Transverse colon (tissue), 4 donors: ENCODE results near the gene OR7G1. TPM values are rescaled to one million over a fixed set of nuclear protein-coding genes. Genes with fewer than 3 reads are reported as not detected.

Experiments
- DNase-seq: peaks from one replicate; pipeline ENCODE4 v3.0.0-alpha.2; 2019
- H3K27ac ChIP-seq, 4 donors: fragments of 200-600 bp; sonication (generic); 2 replicates each; pipeline ENCODE4 v1.5.1; 2016 to 2018; ENCODE audit warnings: inconsistent platforms in 4 of 4
- H3K27me3 ChIP-seq: fragments of 200-600 bp; sonication (generic); 2 replicates; pipeline ENCODE4 v1.5.1; 2017; ENCODE audit warnings: inconsistent platforms
- H3K36me3 ChIP-seq, 4 donors: fragments of 200-600 bp; sonication (generic); 2 replicates each; pipeline ENCODE4 v1.5.1; 2017 to 2019; ENCODE audit warnings: inconsistent platforms in 4 of 4
- H3K4me1 ChIP-seq, 4 donors: fragments of 200-600 bp; sonication (generic); 2 replicates each; pipeline ENCODE4 v1.5.1; 2017 to 2020; ENCODE audit warnings: inconsistent platforms in 4 of 4
- H3K4me3 ChIP-seq, 4 donors: fragments of 200-600 bp; sonication (generic); 1 replicate in 1 of 4; 2 replicates in 3 of 4; pipeline versions ENCODE4 v1.5.1 to v1.6.1; 2017 to 2019; ENCODE audit warnings: inconsistent platforms in 4 of 4
- H3K9me3 ChIP-seq, 2 donors: fragments of 200-600 bp; sonication (generic); 2 replicates each; pipeline ENCODE4 v1.5.1; 2017 to 2019; ENCODE audit warnings: inconsistent platforms in 2 of 2
- CTCF ChIP-seq, 5 experiments: fragments of 200-600 bp in 3 of 5; fragments of 450-650 bp in 2 of 5; sonication (generic) in 3 of 5; IDR thresholded peaks; 1 replicate in 2 of 5; 2 replicates in 3 of 5; pipeline ENCODE4 v1.5.1; 2016 to 2017; ENCODE audit warnings: antibody characterized with exemption in 5 of 5, inconsistent platforms in 3 of 5, mild to moderate bottlenecking in 2 of 5, moderate library complexity in 1 of 5
- EP300 ChIP-seq: sonication (generic); formaldehyde crosslinking; IDR thresholded peaks from one replicate; pipeline ENCODE4 v1.6.1; 2017; ENCODE audit warnings: antibody characterized with exemption, low read depth
- POLR2A ChIP-seq: fragments of 450-650 bp; IDR thresholded peaks from one replicate; pipeline ENCODE4 v1.6.1; 2016; ENCODE audit warnings: antibody characterized with exemption, mild to moderate bottlenecking, moderate library complexity
- POLR2AphosphoS5 ChIP-seq, 3 donors: sonication (generic); formaldehyde crosslinking; IDR thresholded peaks; one replicate each; pipeline ENCODE4 v1.6.1; 2016; ENCODE audit warnings: antibody characterized with exemption in 3 of 3
- WGBS, 2 donors: methylation state at CpG; one replicate each; pipeline ENCODE4 v1.1.5; 2018; ENCODE audit warnings: low coverage in 1 of 2; 5-methylcytosine and 5-hydroxymethylcytosine counted together
- in situ Hi-C, 4 donors: fragments of 200-750 bp; cut with MboI; loops; one replicate each; pipeline versions ENCODE4 v1.15.0 to v1.15.1; 2017; ENCODE audit warnings: low sequenced_read_pairs in 3 of 4, low pct_ligation_motif_present in 1 of 4, low pct_unique_long_range_greater_than_20kb in 1 of 4
- intact Hi-C: fragments of 100-400 bp; cut with DNase I; formaldehyde crosslinking; loops from one replicate; pipeline ENCODE4 v1.15.1; 2023; ENCODE audit warnings: low total_unique reads
- total RNA-seq, 4 donors: library from RNA; depleted of rRNA; stranded (reverse); fragments of >200 nt; gene quantifications; one replicate each; pipeline ENCODE4 v1.1.0, GENCODE V29; 2016

OR7G1 gene
- total RNA-seq, 4 donors from 2014 or later = not detected

- Histone ChIP-seq H3K9me3 (no peaks in the 10 kb centered on the region), H3K4me3 (no peak overlapping the region), H3K27ac (no peak overlapping the region), H3K36me3 (no peaks in the 10 kb centered on the region), H3K4me1 (no peaks in the 10 kb centered on the region), H3K27me3 (no peaks in the 10 kb centered on the region)
- WGBS, 2 donors = 63% methylated on average over 3 of the region's 3 CpGs; no CpG with 5 or more reads in 1 of the 2 donors
- in situ Hi-C loops (loop anchor here in 2 of 4 donors (25.0 kb wide), 2 partner anchors 459 to 659 kb away; partner anchors contain the start of gene ZNF121 (in 1 of the 2)), intact Hi-C loops (no loop called here)
- no peak for DNase-seq
- TF ChIP-seq CTCF (IDR thresholded peaks at IDR 0.05) (no peak), POLR2AphosphoS5 (IDR thresholded peaks at IDR 0.05) (no peak), POLR2A (no peak), EP300 (no peak)
Measured at GRCh38 chr19:9128171-9128570, 12.6 kb upstream of the OR7G1 start.

- Histone ChIP-seq H3K4me1 (no peaks in the 10 kb centered on the region), H3K9me3 (no peaks in the 10 kb centered on the region), H3K4me3 (no peak within 1 kb of the TSS), H3K27ac (no peak within 1 kb of the TSS), H3K27me3 (no peaks in the 10 kb centered on the region), H3K36me3 (no peaks in the 10 kb centered on the region)
- in situ Hi-C loops (loop anchor here in 2 of 4 donors (25.0 kb wide), 2 partner anchors 460 to 660 kb away; partner anchors contain the start of gene ZNF121 (in 1 of the 2)), intact Hi-C loops (no loop called here)
- DNase-seq = no peak
- 56 to 75% methylated on average over 1 of the region's 1 CpG for WGBS, 2 donors
- TF ChIP-seq CTCF (IDR thresholded peaks at IDR 0.05) (no peak), POLR2A (no peak), POLR2AphosphoS5 (IDR thresholded peaks at IDR 0.05) (no peak), EP300 (no peak)
Measured at GRCh38 chr19:9126900-9127405, 11.4 kb upstream of the OR7G1 start, which contains the start of gene OR7G3. Gene OR7G3, minus strand, starts transcription at chr19:9126950. Its CDS starts 0 bp downstream, at chr19:9126950.

GRCh38 chr19:9116547-9116946, 984 bp upstream of the OR7G1 start:
- no peak for TF ChIP-seq POLR2A
- no peak for TF ChIP-seq CTCF (IDR thresholded peaks at IDR 0.05)
- no peak for TF ChIP-seq EP300
- no peak for TF ChIP-seq POLR2AphosphoS5 (IDR thresholded peaks at IDR 0.05)
- H3K4me3 ChIP-seq = no peak overlapping the region
- H3K36me3 ChIP-seq = no peaks in the 10 kb centered on the region
- no peaks in the 10 kb centered on the region for H3K4me1 ChIP-seq
- intact Hi-C loops (no loop called here), in situ Hi-C loops (no loop called here)
- WGBS, 2 donors = 56 to 65% methylated on average over 5 of the region's 5 CpGs
- no peak for DNase-seq
- H3K27me3 ChIP-seq = peaks cover 10% of the 10 kb centered on the region
- H3K27ac ChIP-seq = no peak overlapping the region
- H3K9me3 ChIP-seq = no peaks in the 10 kb centered on the region

GRCh38 chr19:9109959-9110358, 5.6 kb downstream of the OR7G1 start:
- no peaks in the 10 kb centered on the region for H3K4me1 ChIP-seq
- intact Hi-C loops = no loop called here
- no peak overlapping the region for H3K27ac ChIP-seq
- in situ Hi-C loops = no loop called here
- H3K9me3 ChIP-seq = no peaks in the 10 kb centered on the region
- TF ChIP-seq POLR2AphosphoS5 (IDR thresholded peaks at IDR 0.05) = no peak
- TF ChIP-seq CTCF (IDR thresholded peaks at IDR 0.05) = no peak
- no peak for TF ChIP-seq EP300
- TF ChIP-seq POLR2A = no peak
- no peak overlapping the region for H3K4me3 ChIP-seq
- H3K36me3 ChIP-seq = no peaks in the 10 kb centered on the region
- DNase-seq = no peak
- peaks cover 4% of the 10 kb centered on the region for H3K27me3 ChIP-seq
- 13 to 25% methylated on average over 2 of the region's 2 CpGs for WGBS, 2 donors
